ENCODE data around the gene GLTP. TPM values are rescaled to one million over a fixed set of nuclear protein-coding genes. Genes with fewer than 3 reads are reported as not detected.

GLTP gene
- total RNA-seq, 4 donors from 2014 or later = 207 to 654 (median 526) TPM

GRCh38 chr12:109827566-109828550, 52.5 kb downstream of the GLTP start:
- Histone ChIP-seq H3K36me3 (no peaks in the 10 kb centered on the region), H3K27me3 (no peaks in the 10 kb centered on the region), H3K4me1 (peaks cover 35% of the 10 kb centered on the region), H3K9me3 (no peaks in the 10 kb centered on the region), H3K27ac (peak overlapping the region; percentile 8), H3K4me3 (no peak overlapping the region)
- TF ChIP-seq CTCF (IDR thresholded peaks at IDR 0.05) (no peak), POLR2AphosphoS5 (IDR thresholded peaks at IDR 0.05) (no peak), POLR2A (IDR thresholded peaks at IDR 0.05) (no peak), EP300 (IDR thresholded peaks at IDR 0.05) (no peak)
- WGBS = 64% methylated on average over 19 of the region's 19 CpGs
- DNase-seq (ENCODE audit: low spot score in 2 of 2) = peak in 1 of 2 donors; percentile 81

GRCh38 chr12:109827080-109827479, 53.3 kb downstream of the GLTP start:
- H3K36me3 ChIP-seq = no peaks in the 10 kb centered on the region
- no peak for DNase-seq (ENCODE audit: low spot score in 2 of 2)
- no peak overlapping the region for H3K4me3 ChIP-seq
- TF ChIP-seq POLR2A (IDR thresholded peaks at IDR 0.05) = no peak
- no peaks in the 10 kb centered on the region for H3K27me3 ChIP-seq
- 83% methylated on average over 3 of the region's 3 CpGs for WGBS
- peaks cover 34% of the 10 kb centered on the region for H3K4me1 ChIP-seq
- H3K27ac ChIP-seq = no peak overlapping the region
- no peaks in the 10 kb centered on the region for H3K9me3 ChIP-seq

- Histone ChIP-seq H3K27ac (no peak overlapping the region), H3K27me3 (no peaks in the 10 kb centered on the region), H3K36me3 (no peaks in the 10 kb centered on the region), H3K4me1 (peaks cover 43% of the 10 kb centered on the region), H3K9me3 (no peaks in the 10 kb centered on the region), H3K4me3 (no peak overlapping the region)
- 91% methylated on average over 8 of the region's 8 CpGs for WGBS
- TF ChIP-seq EP300 (IDR thresholded peaks at IDR 0.05) (no peak), POLR2A (IDR thresholded peaks at IDR 0.05) (no peak), CTCF (IDR thresholded peaks at IDR 0.05) (no peak), POLR2AphosphoS5 (IDR thresholded peaks at IDR 0.05) (no peak)
- DNase-seq (ENCODE audit: low spot score in 2 of 2) = no peak
Observed at GRCh38 chr12:109824731-109825130, 55.6 kb downstream of the GLTP start.

GRCh38 chr12:109822951-109823411, 57.4 kb downstream of the GLTP start:
- Histone ChIP-seq H3K9me3 (no peaks in the 10 kb centered on the region), H3K4me1 (peaks cover 52% of the 10 kb centered on the region), H3K4me3 (no peak overlapping the region), H3K27ac (peak overlapping the region; percentile 7), H3K27me3 (no peaks in the 10 kb centered on the region), H3K36me3 (no peaks in the 10 kb centered on the region)
- WGBS = 67% methylated on average over 12 of the region's 15 CpGs
- TF ChIP-seq POLR2A (IDR thresholded peaks at IDR 0.05) (no peak), POLR2AphosphoS5 (IDR thresholded peaks at IDR 0.05) (no peak), CTCF (IDR thresholded peaks at IDR 0.05) (no peak), EP300 (IDR thresholded peaks at IDR 0.05) (no peak)
- no peak for DNase-seq (ENCODE audit: low spot score in 2 of 2)

GRCh38 chr12:109822416-109822815, 57.9 kb downstream of the GLTP start:
- Histone ChIP-seq H3K4me3 (no peak overlapping the region), H3K9me3 (no peaks in the 10 kb centered on the region), H3K27ac (peak overlapping the region; percentile 7), H3K36me3 (no peaks in the 10 kb centered on the region), H3K4me1 (peaks cover 52% of the 10 kb centered on the region), H3K27me3 (no peaks in the 10 kb centered on the region)
- DNase-seq (ENCODE audit: low spot score in 2 of 2) = no peak
- 62% methylated on average over 7 of the region's 7 CpGs for WGBS
- TF ChIP-seq CTCF (IDR thresholded peaks at IDR 0.05) = no peak
- no peak for TF ChIP-seq EP300 (IDR thresholded peaks at IDR 0.05)
- TF ChIP-seq POLR2AphosphoS5 (IDR thresholded peaks at IDR 0.05) = no peak
- TF ChIP-seq POLR2A (IDR thresholded peaks at IDR 0.05) = no peak

Data from suprapubic skin (tissue), 4 donors.